OCI-LY1 (cell line): ENCODE results near the gene DBN1.

Experiments used
- H2AFZ ChIP-seq: fragments of 200-600 bp; sonication (generic), shearing (Covaris generic); 2 replicates; pipeline ENCODE4 v1.6.0; 2014; ENCODE audit warnings: antibody characterized with exemption, mild to moderate bottlenecking, low read length
- H3F3A ChIP-seq: fragments of 200-600 bp; sonication (generic), shearing (Covaris generic); 2 replicates; pipeline ENCODE4 v1.6.0; 2014; ENCODE audit warnings: mild to moderate bottlenecking, antibody characterized with exemption, low read length, moderate library complexity; ENCODE audit not compliant: insufficient read depth
- H3K27ac ChIP-seq: fragments of 200-600 bp; sonication (generic); 2 replicates; pipeline ENCODE4 v1.5.1; 2014; ENCODE audit warnings: low read length, mixed run types, mild to moderate bottlenecking, low read depth; ENCODE audit not compliant: poor library complexity, severe bottlenecking
- H3K27me3 ChIP-seq: fragments of 200-600 bp; sonication (generic); 2 replicates; pipeline ENCODE4 v1.6.0; 2014; ENCODE audit warnings: antibody characterized with exemption, mild to moderate bottlenecking, low read length, moderate library complexity; ENCODE audit not compliant: insufficient read depth
- H3K36me3 ChIP-seq: fragments of 200-600 bp; sonication (generic); 2 replicates; pipeline ENCODE4 v1.6.1; 2014; ENCODE audit warnings: mild to moderate bottlenecking, antibody characterized with exemption, low read length, moderate library complexity, mixed read lengths; ENCODE audit not compliant: insufficient read depth
- H3K4me1 ChIP-seq: fragments of 200-600 bp; sonication (generic); 2 replicates; pipeline ENCODE4 v1.5.1; 2014; ENCODE audit warnings: mild to moderate bottlenecking, low read length, moderate library complexity; ENCODE audit not compliant: insufficient read depth, severe bottlenecking
- H3K4me2 ChIP-seq: fragments of 200-600 bp; sonication (generic), shearing (Covaris generic); 2 replicates; pipeline ENCODE4 v1.6.1; 2014; ENCODE audit warnings: low read length
- H3K4me3 ChIP-seq: fragments of 200-600 bp; sonication (generic); 2 replicates; pipeline ENCODE4 v1.5.1; 2014; ENCODE audit warnings: low read length, low read depth, mild to moderate bottlenecking, mixed read lengths; ENCODE audit not compliant: poor library complexity, severe bottlenecking
- H3K79me2 ChIP-seq: fragments of 200-600 bp; shearing (Covaris generic); 2 replicates; pipeline ENCODE4 v1.6.1; 2016; ENCODE audit warnings: mixed run types, low read length, mixed read lengths; ENCODE audit not compliant: insufficient read depth
- H3K9ac ChIP-seq: fragments of 200-600 bp; sonication (generic), shearing (Covaris generic); 2 replicates; pipeline ENCODE4 v1.6.1; 2014; ENCODE audit warnings: mild to moderate bottlenecking, low read length, mixed read lengths
- H3K9me2 ChIP-seq: fragments of 200-600 bp; sonication (generic), shearing (Covaris generic); 2 replicates; pipeline ENCODE4 v1.6.1; 2014; ENCODE audit warnings: low read depth, mild to moderate bottlenecking, low read length, mixed read lengths
- H3K9me3 ChIP-seq: fragments of 200-600 bp; shearing (Covaris generic); 2 replicates; pipeline ENCODE4 v1.6.1; 2014; ENCODE audit warnings: low read length, mixed read lengths
- H4K20me1 ChIP-seq: fragments of 200-600 bp; sonication (generic), shearing (Covaris generic); 2 replicates; pipeline ENCODE4 v1.6.0; 2016; ENCODE audit warnings: mild to moderate bottlenecking, low read length; ENCODE audit not compliant: insufficient read depth
- CTCF ChIP-seq: fragments of 200-600 bp; sonication (generic), shearing (Covaris generic); IDR thresholded peaks from 2 replicates; pipeline ENCODE4 v1.5.1; 2017; ENCODE audit warnings: mild to moderate bottlenecking, antibody characterized with exemption, low read length, moderate library complexity, mixed read lengths
- EZH2 ChIP-seq: fragments of 200-600 bp; sonication (generic), shearing (Covaris generic); IDR thresholded peaks from 2 replicates; pipeline ENCODE4 v1.8.0; 2017; ENCODE audit warnings: borderline replicate concordance, mixed run types, mild to moderate bottlenecking, antibody characterized with exemption, low read length, moderate library complexity, mixed read lengths

Gene DBN1

DNA sequence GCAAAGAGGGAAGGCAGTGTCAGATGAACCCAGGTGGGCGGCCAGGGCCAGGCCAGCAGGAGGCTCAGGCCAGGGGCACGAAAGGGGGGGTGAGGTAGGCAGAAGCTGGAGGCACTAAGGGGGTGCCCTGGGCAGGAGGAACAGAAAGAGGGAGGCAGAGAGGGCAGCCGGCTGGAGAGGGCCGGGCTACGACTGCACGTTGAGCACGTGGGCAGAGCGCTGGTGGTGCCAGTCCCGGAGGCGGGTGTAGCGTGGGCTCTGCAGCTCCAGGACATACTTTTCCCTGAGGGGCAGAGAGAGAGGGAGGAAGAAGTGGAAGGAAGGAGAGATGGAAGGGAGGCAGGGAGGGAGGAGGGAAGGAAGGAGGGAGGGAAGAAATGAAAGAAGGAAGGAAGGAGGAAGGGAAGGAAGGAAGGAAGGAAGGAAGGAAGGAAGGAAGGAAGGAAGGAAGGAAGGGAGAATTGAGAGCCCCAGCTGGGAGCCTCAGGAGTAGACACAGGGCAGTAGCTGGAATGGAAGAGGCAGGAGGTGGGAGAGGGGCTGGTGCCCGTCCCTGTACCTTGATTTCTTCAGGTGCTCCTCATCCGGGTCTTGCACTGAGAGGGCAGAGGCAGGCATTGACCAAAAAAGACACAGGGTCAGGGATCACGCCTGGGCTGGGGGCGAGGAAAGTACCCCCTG, 17.0 kb upstream of the DBN1 start:
- peak overlapping the region; percentile 7; the same call in 1 of the 2 replicates for H3K9ac ChIP-seq
- no peaks in the 10 kb centered on the region for H4K20me1 ChIP-seq
- no peaks in the 10 kb centered on the region for H3K79me2 ChIP-seq
- no peaks in the 10 kb centered on the region for H3F3A ChIP-seq
- H3K9me2 ChIP-seq, result no peaks in the 10 kb centered on the region
- H3K36me3 ChIP-seq, result peaks cover 14% of the 10 kb centered on the region
- H3K4me1 ChIP-seq, result peaks cover 44% of the 10 kb centered on the region
- no peaks in the 10 kb centered on the region for H3K9me3 ChIP-seq
- no peaks in the 10 kb centered on the region for H3K27me3 ChIP-seq
- TF ChIP-seq EZH2, result no peak
- TF ChIP-seq CTCF, result no peak
- H3K4me3 ChIP-seq, result peak overlapping the region; percentile 33
- H3K4me2 ChIP-seq, result peak overlapping the region; percentile 55; the same call in 1 of the 2 replicates
- peak overlapping the region; percentile 72 for H3K27ac ChIP-seq
- no peak overlapping the region for H2AFZ ChIP-seq

DNA sequence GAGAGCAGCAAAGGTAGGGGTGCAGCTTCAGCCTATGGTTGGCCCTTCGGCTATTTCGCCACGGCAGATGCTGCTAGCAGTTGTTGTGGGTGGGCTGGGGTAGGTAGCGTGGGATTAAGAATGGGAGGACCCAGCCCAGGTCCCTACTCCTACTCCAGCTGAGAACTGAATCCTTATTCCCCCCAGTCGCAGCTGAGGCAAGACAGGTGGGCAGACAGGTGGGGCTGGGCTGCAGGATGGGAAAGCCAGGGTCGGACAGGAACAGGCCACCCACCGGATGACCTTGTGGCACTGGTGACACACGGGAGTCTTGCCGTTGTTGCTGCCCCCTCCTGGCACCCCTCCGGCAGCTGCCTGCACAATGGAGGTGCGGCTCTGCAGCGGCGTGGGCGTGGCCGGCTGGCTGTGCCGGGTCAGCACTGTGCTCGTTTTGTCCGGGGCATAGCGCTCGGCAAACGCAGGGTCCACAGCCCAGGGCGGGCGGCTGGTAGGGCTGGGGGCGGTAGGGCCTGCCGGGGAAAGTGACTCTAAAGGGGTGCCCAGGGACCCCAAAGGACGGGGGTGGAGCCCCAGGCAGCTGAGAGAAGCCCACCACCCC, 15.8 kb upstream of the DBN1 start:
- Histone ChIP-seq H2AFZ (no peak overlapping the region), H3K79me2 (no peaks in the 10 kb centered on the region), H4K20me1 (no peaks in the 10 kb centered on the region), H3K9me3 (no peaks in the 10 kb centered on the region), H3K9ac (peak overlapping the region; percentile 33; the same call in 1 of the 2 replicates), H3K36me3 (peaks cover 14% of the 10 kb centered on the region), H3K27me3 (no peaks in the 10 kb centered on the region), H3K4me2 (peak overlapping the region; percentile 55), H3K4me1 (peaks cover 31% of the 10 kb centered on the region), H3K27ac (peak overlapping the region; percentile 72), H3K4me3 (peak overlapping the region; percentile 33), H3F3A (no peaks in the 10 kb centered on the region), H3K9me2 (no peaks in the 10 kb centered on the region)
- TF ChIP-seq CTCF, result peak; percentile 70
- TF ChIP-seq EZH2, result no peak

GRCh38 chr5:177487975-177488374, 14.5 kb upstream of the DBN1 start:
- peaks cover 14% of the 10 kb centered on the region for H3K36me3 ChIP-seq
- no peaks in the 10 kb centered on the region for H3F3A ChIP-seq
- peaks cover 27% of the 10 kb centered on the region for H3K4me1 ChIP-seq
- peak; percentile 23; the same call in 1 of the 2 replicates for TF ChIP-seq CTCF
- no peak for TF ChIP-seq EZH2
- no peaks in the 10 kb centered on the region for H3K79me2 ChIP-seq
- no peak overlapping the region for H3K4me2 ChIP-seq
- no peaks in the 10 kb centered on the region for H3K9me2 ChIP-seq
- no peak overlapping the region for H3K27ac ChIP-seq
- H2AFZ ChIP-seq, result no peak overlapping the region
- no peak overlapping the region for H3K9ac ChIP-seq
- H3K4me3 ChIP-seq, result no peak overlapping the region
- H3K27me3 ChIP-seq, result no peaks in the 10 kb centered on the region
- H3K9me3 ChIP-seq, result no peaks in the 10 kb centered on the region
- no peaks in the 10 kb centered on the region for H4K20me1 ChIP-seq
